ENCODE data around the gene WBP1. TPM values are rescaled to one million over a fixed set of nuclear protein-coding genes. Genes with fewer than 3 reads are reported as not detected.
A peak's percentile ranks its signal among the peaks of the same experiment; 100 is the strongest.

WBP1 gene
- polyA plus RNA-seq, 1 donor, result 57.6 TPM

DNA sequence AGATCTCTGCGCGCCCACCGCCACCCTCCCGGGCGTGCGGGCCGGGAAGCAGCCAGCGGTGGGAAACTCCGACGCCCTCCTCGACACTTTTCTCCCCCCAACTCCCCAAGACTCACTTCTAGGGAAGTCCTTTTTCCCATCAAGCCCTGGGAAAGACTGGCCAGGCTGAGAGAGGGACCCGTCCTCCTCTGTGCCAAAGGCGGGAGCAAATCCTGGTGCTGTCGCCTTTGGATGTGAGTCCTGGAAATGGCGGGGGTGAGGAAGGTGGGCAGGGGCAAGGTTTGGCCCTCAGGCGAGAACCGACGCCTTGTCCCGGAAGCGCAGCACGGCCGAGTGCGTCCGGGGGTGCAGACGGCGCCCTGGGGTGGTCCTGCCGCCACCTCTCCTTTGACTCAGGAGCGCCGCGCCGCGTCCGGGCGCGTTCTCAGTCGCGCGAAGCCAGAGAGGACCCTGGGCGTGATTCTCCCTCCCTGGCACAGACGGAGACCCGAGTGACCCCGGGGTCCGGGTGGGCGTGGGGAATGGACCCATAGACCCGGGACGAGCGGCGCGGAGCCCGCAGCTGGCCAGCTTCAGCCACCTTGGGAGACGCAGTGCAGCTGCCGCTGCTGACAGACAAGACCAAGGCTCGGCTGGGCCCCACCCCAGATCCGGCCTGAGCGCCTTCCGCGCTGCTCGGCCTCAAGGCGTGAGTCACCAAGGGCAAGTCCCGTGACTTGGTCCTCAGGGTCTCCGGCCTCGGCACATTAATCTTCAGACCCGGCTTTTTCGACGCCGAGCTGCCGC, 44.7 kb downstream of the WBP1 start:
- DNase-seq (ENCODE audit: low read depth), result no peak

DNA sequence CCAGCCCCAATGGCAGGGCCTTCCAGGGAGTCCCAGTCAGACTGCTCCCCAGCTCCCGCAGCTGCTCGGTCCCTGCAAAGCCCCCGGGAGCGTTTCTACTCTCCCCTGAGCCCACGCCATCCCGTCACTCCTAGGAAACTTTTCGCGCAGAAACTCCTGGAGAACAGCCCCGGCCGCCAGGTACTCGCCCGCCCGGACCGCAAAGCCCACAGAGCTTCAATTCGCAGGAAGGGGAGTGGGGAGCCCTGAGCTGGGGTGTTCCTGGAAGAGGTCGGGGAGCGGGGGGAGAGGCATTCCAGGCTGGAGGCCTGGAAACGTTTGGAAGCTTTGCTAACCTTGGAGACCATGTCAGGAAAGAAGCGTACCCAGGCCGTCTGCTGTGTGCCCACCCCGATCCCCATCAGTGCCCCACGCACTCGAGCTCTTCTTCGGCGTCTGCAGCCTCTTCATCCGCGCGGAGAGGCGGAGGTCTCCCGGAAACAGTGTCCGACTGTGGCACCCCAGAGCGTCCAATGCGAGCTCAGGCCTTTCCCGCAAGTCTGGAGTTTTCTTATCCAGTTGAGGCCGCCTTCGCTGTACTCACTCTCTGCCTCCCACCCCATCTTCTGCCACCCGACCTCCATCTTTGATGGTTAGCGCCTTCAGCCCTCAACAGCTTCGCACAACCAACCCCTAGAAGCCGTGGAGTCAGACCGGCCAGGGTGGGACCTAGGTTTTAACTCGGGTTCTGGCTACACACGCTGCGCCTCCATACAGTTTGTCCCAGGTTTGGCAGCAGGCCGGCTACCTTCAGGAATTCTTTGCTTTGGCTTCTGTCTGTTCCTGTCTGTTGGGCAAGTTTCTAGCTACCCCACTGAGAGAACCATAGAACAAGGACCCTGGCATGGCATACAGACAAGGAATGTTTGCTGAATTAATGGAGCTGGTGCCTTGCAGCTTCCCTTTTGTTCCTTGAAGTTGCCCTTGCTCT, 45.6 kb downstream of the WBP1 start:
- no peak for DNase-seq (ENCODE audit: low read depth)

DNA sequence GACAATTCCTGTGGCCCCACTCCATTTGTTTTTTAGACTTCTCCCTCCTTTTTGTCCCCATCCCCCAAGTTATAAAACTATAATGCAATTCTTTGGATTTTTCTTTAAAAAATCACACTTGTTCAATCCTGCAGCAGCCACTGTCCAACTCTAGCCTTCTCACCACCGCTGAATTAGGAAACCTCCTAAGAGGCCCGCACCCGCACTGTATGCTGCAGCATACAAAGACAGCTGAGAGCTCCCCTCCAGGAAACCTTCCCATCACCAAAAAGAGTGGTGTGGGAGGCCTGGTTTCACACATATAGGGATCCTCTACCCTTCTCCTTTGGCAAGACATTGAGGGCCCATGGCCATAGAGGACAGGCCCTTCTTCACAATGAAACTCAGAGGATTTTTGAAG, 46.4 kb downstream of the WBP1 start:
- no peak for DNase-seq (ENCODE audit: low read depth)

DNA sequence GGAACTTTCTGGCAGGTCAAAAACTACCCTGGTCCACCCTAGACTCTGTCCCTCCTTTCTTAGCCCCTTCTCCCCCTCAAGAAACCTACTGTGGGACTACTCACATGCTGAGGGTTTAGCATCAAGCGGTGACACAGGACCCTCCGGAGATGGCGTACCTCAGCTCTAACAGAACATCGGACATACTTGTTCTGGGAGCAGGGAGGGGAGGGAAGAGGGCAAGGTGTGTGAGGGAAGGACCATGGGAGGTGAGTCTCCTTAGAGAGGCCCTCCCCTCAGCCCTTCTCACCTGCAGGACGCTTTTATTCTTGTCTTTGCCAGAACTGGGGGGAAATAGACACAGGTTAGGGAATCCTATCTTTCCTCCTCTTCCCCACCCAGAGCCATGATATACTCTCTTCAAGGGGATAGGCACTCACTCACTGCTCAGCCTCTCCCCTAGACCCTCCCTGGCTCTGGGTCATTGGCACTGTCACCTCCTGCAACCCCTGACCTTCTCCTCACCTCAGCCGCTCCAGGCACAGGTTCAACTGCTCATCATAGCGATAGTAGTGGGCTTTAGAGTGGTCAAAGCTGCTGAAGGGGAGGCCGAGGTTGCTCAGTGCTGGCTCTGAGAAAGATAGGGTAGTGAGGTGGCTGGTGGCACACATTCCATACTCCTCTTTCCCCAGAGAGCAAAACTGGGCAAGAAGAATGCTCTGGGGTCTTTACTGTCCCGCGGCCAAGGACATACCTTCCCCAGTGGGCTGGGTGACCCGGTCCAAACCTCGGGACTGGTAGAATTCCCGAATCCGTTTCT, 47.4 kb downstream of the WBP1 start:
- no peak for DNase-seq (ENCODE audit: low read depth)

DNA sequence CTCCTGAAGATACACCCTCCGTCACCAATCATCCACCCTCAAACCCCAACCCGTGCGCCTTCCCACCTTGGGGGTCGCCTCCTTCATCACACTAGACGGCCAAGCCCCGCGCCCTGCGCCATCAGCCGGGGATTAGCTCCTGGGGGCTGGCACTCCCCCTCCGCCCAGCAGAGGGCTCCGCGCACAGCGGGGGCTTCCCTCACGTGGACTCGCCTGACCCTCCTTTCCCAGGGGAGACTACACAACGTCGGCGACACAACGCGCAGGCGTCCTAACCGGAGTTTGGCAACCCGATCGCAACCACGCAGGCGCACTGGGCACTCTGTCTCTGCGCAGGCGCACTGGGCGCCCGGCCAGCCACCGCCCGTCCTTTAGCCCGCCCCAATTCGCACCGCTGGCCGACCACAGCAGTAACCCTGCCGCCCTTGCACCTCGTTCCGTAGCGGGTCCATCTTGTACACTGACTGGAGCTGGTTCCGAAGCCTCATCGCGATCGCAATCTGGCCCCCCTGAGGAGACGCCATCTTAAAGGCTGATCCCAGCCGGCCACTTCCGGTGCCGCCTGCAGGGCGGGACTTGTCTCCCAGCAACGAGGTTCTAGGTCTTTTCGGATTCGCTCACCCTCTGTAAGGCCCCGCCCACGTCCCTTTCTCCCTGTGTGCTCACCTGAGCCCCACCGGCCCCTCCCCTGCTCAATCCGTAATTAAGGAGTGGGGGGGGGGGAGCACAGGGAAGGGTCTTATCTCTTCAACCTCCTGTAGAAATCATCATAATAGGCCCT, 49.1 kb downstream of the WBP1 start, which contains the start of gene PCGF1:
PCGF1 (minus strand) TSS at position 551 of the 781 bp plus-strand sequence; CDS start at position 524, 27 bp downstream.
- DNase-seq (ENCODE audit: low read depth), result peak; percentile 97

DNA sequence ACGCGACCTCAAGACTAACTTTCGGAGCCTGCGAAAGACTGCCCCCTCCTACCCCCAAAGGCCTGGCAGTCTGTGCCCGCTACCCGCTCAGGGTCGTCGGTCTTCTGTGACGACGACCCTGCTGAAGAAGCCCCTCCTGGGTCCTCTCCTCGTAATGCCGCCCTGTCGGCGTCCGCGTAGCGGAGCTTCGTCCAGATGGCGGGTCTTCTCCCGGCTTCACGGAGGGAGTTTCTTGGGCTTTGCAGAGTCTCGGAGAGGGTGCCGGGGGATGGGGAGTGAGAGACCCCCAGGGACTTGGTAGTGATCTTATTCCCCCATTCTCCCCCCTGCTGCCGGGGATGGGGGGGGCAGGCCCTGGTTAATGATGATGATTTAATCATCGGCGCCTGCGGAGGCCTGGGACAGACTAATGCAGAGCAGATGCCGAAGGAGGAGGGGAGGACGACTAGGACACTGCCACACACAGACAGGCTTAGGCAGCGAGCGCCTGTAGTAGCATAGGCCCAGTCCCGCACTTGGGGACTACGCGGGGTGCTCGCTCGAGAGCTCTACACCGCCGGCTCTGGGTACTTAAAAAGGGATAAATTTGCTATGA, 49.8 kb downstream of the WBP1 start:
- DNase-seq (ENCODE audit: low read depth), result no peak

DNA sequence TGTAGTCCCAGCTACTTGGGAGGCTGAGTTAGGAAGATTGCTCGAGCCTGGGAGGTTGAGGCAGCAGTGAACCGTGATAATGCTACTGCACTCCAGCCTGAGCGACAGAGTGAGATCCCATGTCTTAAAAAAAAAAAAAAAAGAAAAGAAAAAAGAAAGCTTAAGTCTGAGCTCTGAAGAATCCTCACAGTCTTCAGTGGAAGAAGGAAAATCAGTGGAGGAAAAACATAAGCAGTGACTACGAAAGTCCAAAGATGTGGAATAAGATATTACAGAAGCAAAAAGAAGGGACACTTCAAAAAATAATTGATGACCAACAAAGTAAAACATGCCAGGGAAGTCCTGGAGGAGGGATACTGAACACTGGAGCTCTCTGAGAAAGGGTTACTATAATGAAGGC, 52.0 kb downstream of the WBP1 start:
- DNase-seq (ENCODE audit: low read depth), result no peak

Other genes with a start within 250 kb of the WBP1 start
- 2.0 TPM for gene SLC4A5, start 115.0 kb upstream of the WBP1 start, polyA plus RNA-seq (ENCODE audit: insufficient read length)
- 98.0 TPM for gene DCTN1, start 78.1 kb upstream of the WBP1 start, polyA plus RNA-seq (ENCODE audit: insufficient read length)
- 2.2 TPM for gene C2orf81, start 36.8 kb upstream of the WBP1 start, polyA plus RNA-seq (ENCODE audit: insufficient read length)
- 8.7 TPM for gene WDR54, start 36.7 kb upstream of the WBP1 start, polyA plus RNA-seq (ENCODE audit: insufficient read length)
- gene RTKN, start 16.5 kb upstream of the WBP1 start, polyA plus RNA-seq (ENCODE audit: insufficient read length), result 50.9 TPM
- gene INO80B, start 3.4 kb upstream of the WBP1 start, polyA plus RNA-seq (ENCODE audit: insufficient read length), result 19.0 TPM
- gene MOGS, start 6.9 kb downstream of the WBP1 start, polyA plus RNA-seq (ENCODE audit: insufficient read length), result 30.4 TPM
- 66.9 TPM for gene MRPL53, start 14.2 kb downstream of the WBP1 start, polyA plus RNA-seq (ENCODE audit: insufficient read length)
- 9.9 TPM for gene CCDC142, start 24.6 kb downstream of the WBP1 start, polyA plus RNA-seq (ENCODE audit: insufficient read length)
- gene TTC31, start 24.6 kb downstream of the WBP1 start, polyA plus RNA-seq (ENCODE audit: insufficient read length), result 18.3 TPM
- 1.2 TPM for gene LBX2, start 41.2 kb downstream of the WBP1 start, polyA plus RNA-seq (ENCODE audit: insufficient read length)
- 14.1 TPM for gene PCGF1, start 49.3 kb downstream of the WBP1 start, polyA plus RNA-seq (ENCODE audit: insufficient read length)
- not detected for gene TLX2, start 56.0 kb downstream of the WBP1 start, polyA plus RNA-seq (ENCODE audit: insufficient read length)
- gene DQX1, start 67.8 kb downstream of the WBP1 start, polyA plus RNA-seq (ENCODE audit: insufficient read length), result 0.14 TPM
- gene AUP1, start 71.3 kb downstream of the WBP1 start, polyA plus RNA-seq (ENCODE audit: insufficient read length), result 60.5 TPM
- 28.8 TPM for gene HTRA2, start 71.5 kb downstream of the WBP1 start, polyA plus RNA-seq (ENCODE audit: insufficient read length)
- gene LOXL3, start 95.5 kb downstream of the WBP1 start, polyA plus RNA-seq (ENCODE audit: insufficient read length), result 8.7 TPM
- 5.5 TPM for gene DOK1, start 96.3 kb downstream of the WBP1 start, polyA plus RNA-seq (ENCODE audit: insufficient read length)
- gene M1AP, start 189.9 kb downstream of the WBP1 start, polyA plus RNA-seq (ENCODE audit: insufficient read length), result 0.14 TPM
- gene SEMA4F, start 195.8 kb downstream of the WBP1 start, polyA plus RNA-seq (ENCODE audit: insufficient read length), result 2.1 TPM